B cell (primary cell): ENCODE measurements around the gene PKMYT1. TPM values are rescaled to one million over a fixed set of nuclear protein-coding genes. Genes with fewer than 3 reads are reported as not detected.

Source experiments
- ATAC-seq: fragments of 200-7000 bp; cut with Tn5 transposase; one replicate; pipeline ENCODE4 v1.10.0; 2021; ENCODE audit warnings: low read depth, mild to moderate bottlenecking, moderate number of reproducible peaks, moderate library complexity
- CTCF ChIA-PET: fragments of 350-600 bp; sonication (Branson Sonifier 250); formaldehyde crosslinking; loops from one replicate; lab custom pipeline; 2021; ENCODE audit warnings: antibody characterized with exemption, inconsistent platforms; lab: Charles Lee
- POLR2A ChIA-PET: fragments of 350-600 bp; sonication (Branson Sonifier 250); formaldehyde crosslinking; loops from one replicate; lab custom pipeline; 2021; ENCODE audit warnings: antibody characterized with exemption; lab: Charles Lee
- DNase-seq: peaks from one replicate; pipeline ENCODE4 v3.0.0; 2013
- H2AFZ ChIP-seq: 2 replicates; pipeline ENCODE4 v1.6.1; 2012; ENCODE audit warnings: mild to moderate bottlenecking, low read depth, low read length; ENCODE audit not compliant: insufficient read depth, poor library complexity, severe bottlenecking
- H3K27ac ChIP-seq, 2 donors: 1 replicate in 1 of 2; 2 replicates in 1 of 2; pipeline ENCODE4 v1.5.1; 2012 to 2013; ENCODE audit warnings: low read length in 2 of 2, mild to moderate bottlenecking in 2 of 2, moderate library complexity in 1 of 2
- H3K27me3 ChIP-seq, 4 experiments: fragments of 200-600 bp in 1 of 4; sonication (generic) in 1 of 4; replicated peaks in 1 of 4; 1 replicate in 2 of 4; 2 replicates in 2 of 4; pipeline versions ENCODE4 v1.6.1 to v1.7.0; 2013 to 2016; ENCODE audit warnings: low read length in 3 of 4, mild to moderate bottlenecking in 2 of 4, mixed read lengths in 1 of 4, moderate library complexity in 1 of 4; ENCODE audit not compliant: insufficient read depth in 4 of 4, control insufficient read depth in 3 of 4; ENCODE audit errors: control extremely low read depth in 1 of 4
- H3K36me3 ChIP-seq, 2 experiments: replicated peaks in 1 of 2; 1 replicate in 1 of 2; 2 replicates in 1 of 2; pipeline versions ENCODE4 v1.6.1 to v1.7.1; 2013; ENCODE audit warnings: low read length in 1 of 2; ENCODE audit not compliant: insufficient read depth in 2 of 2, control insufficient read depth in 1 of 2; ENCODE audit errors: control extremely low read depth in 1 of 2, extremely low read depth in 1 of 2
- H3K4me1 ChIP-seq, 2 donors: fragments of 200-600 bp in 1 of 2; sonication (generic) in 1 of 2; 1 replicate in 1 of 2; 2 replicates in 1 of 2; pipeline versions ENCODE4 v1.5.1 to v1.6.1; 2013 to 2017; ENCODE audit warnings: low read length in 2 of 2; ENCODE audit not compliant: control insufficient read depth in 2 of 2, insufficient read depth in 2 of 2
- H3K4me2 ChIP-seq: replicated peaks from 2 replicates; pipeline ENCODE3; 2012; ENCODE audit warnings: mild to moderate bottlenecking, low read depth, low read length; ENCODE audit not compliant: poor library complexity, severe bottlenecking
- H3K4me3 ChIP-seq, 5 experiments: fragments of 200-600 bp in 1 of 5; sonication (generic) in 1 of 5; 1 replicate in 3 of 5; 2 replicates in 2 of 5; pipeline versions ENCODE4 v1.5.1 to v1.7.0; 2011 to 2016; ENCODE audit warnings: low read length in 4 of 5, mild to moderate bottlenecking in 4 of 5, low read depth in 2 of 5, control low read depth in 1 of 5, moderate library complexity in 1 of 5; ENCODE audit not compliant: insufficient read depth in 1 of 5; ENCODE audit errors: control extremely low read depth in 1 of 5, extremely low read depth in 1 of 5
- H3K79me2 ChIP-seq: fragments of 200-600 bp; sonication (generic); one replicate; pipeline ENCODE4 v1.6.0; 2016; ENCODE audit warnings: low read length; ENCODE audit not compliant: control insufficient read depth, insufficient read depth
- H3K9ac ChIP-seq: fragments of 200-600 bp; sonication (generic); 2 replicates; pipeline ENCODE4 v1.6.1; 2017; ENCODE audit warnings: mild to moderate bottlenecking, low read length, moderate library complexity
- H3K9me3 ChIP-seq, 3 donors: one replicate each; pipeline versions ENCODE4 v1.6.1 to v1.7.1; 2013; ENCODE audit warnings: low read length in 2 of 3; ENCODE audit not compliant: control insufficient read depth in 2 of 3, insufficient read depth in 1 of 3; ENCODE audit errors: control extremely low read depth in 1 of 3
- H4K20me1 ChIP-seq: 2 replicates; pipeline ENCODE4 v1.6.0; 2012; ENCODE audit warnings: mild to moderate bottlenecking, low read length; ENCODE audit not compliant: insufficient read depth, control insufficient read depth, poor library complexity, severe bottlenecking
- H3K27ac Mint-ChIP-seq: one replicate; pipeline ENCODE4 v1.8.0; 2021; ENCODE audit warnings: mixed read lengths
- H3K27me3 Mint-ChIP-seq: one replicate; pipeline ENCODE4 v1.8.0; 2021; ENCODE audit warnings: mixed read lengths
- H3K4me1 Mint-ChIP-seq: one replicate; pipeline ENCODE4 v1.8.0; 2021; ENCODE audit warnings: mixed read lengths
- H3K4me3 Mint-ChIP-seq: one replicate; pipeline ENCODE4 v1.8.0; 2021; ENCODE audit warnings: mixed read lengths
- H3K9me3 Mint-ChIP-seq: one replicate; pipeline ENCODE4 v1.8.0; 2022; ENCODE audit warnings: mixed read lengths; ENCODE audit not compliant: insufficient read depth
- EZH2 ChIP-seq: IDR thresholded peaks from 2 replicates; pipeline ENCODE4 v1.6.1; 2012; ENCODE audit warnings: borderline replicate concordance, low read depth, mild to moderate bottlenecking, moderate library complexity, low read length; ENCODE audit not compliant: insufficient read depth, poor library complexity, severe bottlenecking
- WGBS: methylation state at CpG from one replicate; pipeline ENCODE4 v1.1.5; 2013; ENCODE audit warnings: missing lambda C conversion rate; ENCODE audit not compliant: insufficient coverage; 5-methylcytosine and 5-hydroxymethylcytosine counted together
- intact Hi-C: fragments of 100-400 bp; cut with micrococcal nuclease; formaldehyde crosslinking; loops from one replicate; pipeline ENCODE4 v1.10.0; 2022
- polyA plus RNA-seq: library from polyadenylated mRNA; depleted of rRNA; stranded (reverse); fragments of >200 nt; gene quantifications from 2 replicates; pipeline ENCODE4 v1.2.3, GENCODE V29; 2012
- total RNA-seq, 2 donors: library from RNA; stranded (reverse); fragments of 120-200 nt in 1 of 2; gene quantifications; 1 replicate in 1 of 2; 2 replicates in 1 of 2; pipeline versions ENCODE4 v1.2.3 to v1.2.4, GENCODE V29; 2013 to 2022
- TF ChIP-seq, protein P1 (sequence below): fragments of 200-600 bp; IDR thresholded peaks from one replicate; pipeline ENCODE4 v1.8.0; 2022; ENCODE audit warnings: antibody characterized with exemption, mild to moderate bottlenecking

The PKMYT1 gene
- total and polyA plus RNA-seq, 2 donors (not counting 1 experiment from before 2014, with no cell fraction given), result 0.67 to 2.6 TPM

GRCh38 chr16:2979669-2980226 lies 498 bp downstream of the PKMYT1 start:
- H3K4me1 ChIP-seq, result peaks cover 18 to 39% of the 10 kb centered on the region in 2 donors
- H3K9me3 ChIP-seq, result no peaks in the 10 kb centered on the region
- H3K4me3 Mint-ChIP-seq, result peak overlapping the region; percentile 66
- peak overlapping the region in 4 of 5 experiments; percentile 74 to 96 (median 86) for H3K4me3 ChIP-seq
- no peak overlapping the region for H3K27ac ChIP-seq
- H3K9me3 Mint-ChIP-seq, result no peaks in the 10 kb centered on the region
- no peaks in the 10 kb centered on the region for H3K36me3 ChIP-seq
- peak; percentile 39 for DNase-seq
- ChIA-PET CTCF (interaction anchor here (1.8 kb wide), 1 partner anchor 49 kb away, joined by 8 read pairs; no protein-coding TSS in a partner anchor), POLR2A (interaction anchor here (0.5 to 1.5 kb wide), 4 partner anchors 12 to 180 kb away, joined by 3 to 10 read pairs (median 4); no protein-coding TSS in a partner anchor)
- H3K9ac ChIP-seq, result peak overlapping the region; percentile 98
- peaks cover 5% of the 10 kb centered on the region for H4K20me1 ChIP-seq
- intact Hi-C loops, result loop anchor here (1.0 to 5.0 kb wide), 4 partner anchors 10 to 202 kb away; partner anchors contain the start of genes ELOB, FLYWCH2 and PAQR4
- no peak for ATAC-seq
- H3K27ac Mint-ChIP-seq, result peak overlapping the region; percentile 3
- TF ChIP-seq, protein P1, sequence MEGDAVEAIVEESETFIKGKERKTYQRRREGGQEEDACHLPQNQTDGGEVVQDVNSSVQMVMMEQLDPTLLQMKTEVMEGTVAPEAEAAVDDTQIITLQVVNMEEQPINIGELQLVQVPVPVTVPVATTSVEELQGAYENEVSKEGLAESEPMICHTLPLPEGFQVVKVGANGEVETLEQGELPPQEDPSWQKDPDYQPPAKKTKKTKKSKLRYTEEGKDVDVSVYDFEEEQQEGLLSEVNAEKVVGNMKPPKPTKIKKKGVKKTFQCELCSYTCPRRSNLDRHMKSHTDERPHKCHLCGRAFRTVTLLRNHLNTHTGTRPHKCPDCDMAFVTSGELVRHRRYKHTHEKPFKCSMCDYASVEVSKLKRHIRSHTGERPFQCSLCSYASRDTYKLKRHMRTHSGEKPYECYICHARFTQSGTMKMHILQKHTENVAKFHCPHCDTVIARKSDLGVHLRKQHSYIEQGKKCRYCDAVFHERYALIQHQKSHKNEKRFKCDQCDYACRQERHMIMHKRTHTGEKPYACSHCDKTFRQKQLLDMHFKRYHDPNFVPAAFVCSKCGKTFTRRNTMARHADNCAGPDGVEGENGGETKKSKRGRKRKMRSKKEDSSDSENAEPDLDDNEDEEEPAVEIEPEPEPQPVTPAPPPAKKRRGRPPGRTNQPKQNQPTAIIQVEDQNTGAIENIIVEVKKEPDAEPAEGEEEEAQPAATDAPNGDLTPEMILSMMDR, result no peak
- no peak for TF ChIP-seq EZH2
- peaks cover 6% of the 10 kb centered on the region for H3K79me2 ChIP-seq
- WGBS, result 7% methylated on average over 43 of the region's 43 CpGs
- H3K4me1 Mint-ChIP-seq, result peaks cover 21% of the 10 kb centered on the region
- peak overlapping the region; percentile 94 for H2AFZ ChIP-seq
- peak overlapping the region; percentile 99 for H3K4me2 ChIP-seq
- H3K27me3 Mint-ChIP-seq, result no peaks in the 10 kb centered on the region
- H3K27me3 ChIP-seq, result peaks cover 0 to 8% (median 1%) of the 10 kb centered on the region in 4 experiments

DNA sequence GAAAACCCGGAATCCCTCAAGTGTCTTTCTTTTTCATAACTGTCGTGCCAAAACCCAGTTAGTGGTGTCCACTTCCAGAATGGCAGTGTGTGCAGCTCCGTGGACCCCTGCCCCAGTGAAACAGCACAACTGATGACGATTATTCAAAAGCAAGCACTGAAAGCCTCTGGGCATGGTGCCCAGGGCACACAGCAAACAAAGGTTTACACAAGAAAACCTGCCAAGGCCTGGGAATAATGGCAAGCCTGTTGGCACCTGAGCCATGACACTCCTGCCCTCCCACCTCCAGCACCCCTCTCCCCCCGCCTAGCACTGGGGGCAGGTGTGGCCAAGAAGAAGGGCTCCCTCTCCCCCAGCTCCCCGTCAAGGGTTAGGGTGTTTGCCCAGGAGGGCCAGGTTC lies 2.8 kb downstream of the PKMYT1 start:
- Mint-ChIP-seq H3K9me3 (no peaks in the 10 kb centered on the region), H3K27ac (no peak overlapping the region), H3K4me3 (no peak overlapping the region), H3K4me1 (peaks cover 12% of the 10 kb centered on the region), H3K27me3 (no peaks in the 10 kb centered on the region)
- Histone ChIP-seq H3K79me2 (peaks cover 6% of the 10 kb centered on the region), H3K36me3 (no peaks in the 10 kb centered on the region), H3K4me1 (peaks cover 10 to 22% of the 10 kb centered on the region in 2 donors), H4K20me1 (peaks cover 5% of the 10 kb centered on the region), H3K4me2 (no peak overlapping the region), H3K27me3 (peaks cover 0 to 10% (median 1%) of the 10 kb centered on the region in 4 experiments), H3K27ac (no peak overlapping the region), H3K9ac (no peak overlapping the region), H2AFZ (no peak overlapping the region), H3K9me3 (no peaks in the 10 kb centered on the region), H3K4me3 (no peak overlapping the region)
- ChIA-PET POLR2A (no interaction called here), CTCF (interaction anchor here (0.7 to 1.9 kb wide), 2 partner anchors 10 to 14 kb away, joined by 3 to 5 read pairs; partner anchors contain the start of gene KREMEN2)
- 86% methylated on average over 5 of the region's 6 CpGs for WGBS
- DNase-seq, result no peak
- no peak for ATAC-seq
- intact Hi-C loops, result no loop called here
- TF ChIP-seq, protein P1, result no peak
- TF ChIP-seq EZH2, result no peak
